Measurements from ENCODE around the gene CTBP2.

Gene CTBP2

DNA sequence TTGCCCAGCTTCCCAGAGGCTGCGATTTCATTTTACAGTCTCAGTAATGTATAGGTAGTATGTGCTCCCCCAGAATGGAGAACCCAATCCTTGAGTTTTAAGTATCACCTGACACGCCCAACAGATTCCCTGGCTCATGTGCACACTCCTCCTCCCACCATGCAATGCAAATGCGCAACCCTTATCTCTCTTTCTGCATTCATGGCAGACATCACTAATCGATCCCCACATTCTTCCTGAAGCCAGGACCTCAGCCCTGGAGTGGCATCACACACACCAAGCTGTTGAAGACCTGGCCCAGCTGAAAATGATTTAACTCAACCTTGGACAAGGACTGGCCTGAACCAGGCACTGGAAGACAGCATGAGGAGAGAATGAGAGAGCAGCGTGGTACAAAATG is 150.0 kb downstream of the CTBP2 start:
- no peak for DNase-seq (ENCODE audit: low read depth in 3 of 3)

DNA sequence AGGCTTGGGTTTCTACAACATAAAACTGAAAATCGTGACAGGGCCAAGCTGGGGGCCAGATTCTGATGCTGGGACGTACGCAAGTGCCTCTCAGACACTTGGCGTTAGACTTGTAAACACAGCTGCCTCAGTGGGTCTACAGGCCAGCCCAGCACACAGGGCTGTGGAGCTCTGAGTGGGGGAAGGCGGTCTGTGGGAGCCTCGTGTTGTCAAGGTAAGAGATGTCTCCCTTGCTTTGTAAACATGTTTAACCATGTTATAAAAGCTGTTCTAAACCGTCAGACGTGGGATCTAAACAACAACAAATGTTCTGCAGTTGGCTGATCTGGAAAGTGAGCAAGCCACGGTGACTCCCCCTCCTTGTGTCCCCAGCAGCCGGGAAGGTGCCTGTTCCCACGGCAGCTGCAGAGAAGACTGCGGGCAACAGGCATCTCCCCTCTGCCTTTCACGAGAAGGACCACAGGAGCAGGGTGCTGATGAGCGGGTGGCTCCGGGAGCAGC is 150.7 kb downstream of the CTBP2 start:
- DNase-seq (ENCODE audit: low read depth in 3 of 3): no peak

DNA sequence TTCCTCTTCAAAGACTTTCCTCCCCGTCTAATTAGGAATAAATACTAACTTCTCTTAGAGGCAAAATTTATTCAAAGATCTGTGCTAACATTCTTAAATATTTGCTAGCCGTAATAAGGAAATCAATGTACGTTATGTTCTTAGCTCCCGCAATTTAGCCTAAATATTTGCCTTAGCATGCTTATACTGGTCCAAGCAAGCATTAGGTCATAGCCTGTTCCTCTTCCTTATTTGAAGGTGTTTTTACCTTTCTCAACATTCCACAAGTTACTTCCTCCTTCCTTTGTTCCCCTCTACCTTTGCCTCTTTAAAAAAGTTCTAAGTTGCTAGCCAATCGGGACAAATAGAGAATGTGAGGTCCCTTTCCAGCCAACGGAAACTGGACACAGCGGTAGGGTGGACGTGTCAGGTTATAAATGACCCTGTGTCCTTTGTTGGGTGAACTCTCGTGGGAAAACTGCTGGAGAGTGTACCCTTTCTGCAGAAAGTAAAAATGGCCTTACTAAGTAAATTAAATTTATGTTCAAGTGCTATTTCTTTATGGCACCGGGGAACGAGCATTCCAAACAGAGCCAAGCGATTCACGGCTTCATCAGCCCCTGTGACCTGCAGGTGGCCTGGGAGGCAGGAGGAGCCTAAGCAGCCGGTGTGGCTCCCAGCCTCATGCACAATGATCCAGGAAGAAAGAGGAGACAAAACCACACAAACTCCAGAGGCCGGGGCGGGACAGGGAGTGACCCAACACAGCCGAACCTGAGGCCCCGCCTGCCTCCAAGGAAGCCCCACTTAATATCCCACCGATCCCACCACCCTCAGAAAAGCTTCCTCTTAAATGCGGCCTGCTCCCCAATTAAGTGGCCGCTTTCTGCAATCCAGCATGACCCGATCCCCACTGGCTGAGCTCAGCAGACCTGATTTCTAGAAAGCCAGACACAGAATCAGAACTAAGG is 151.4 kb downstream of the CTBP2 start:
- no peak for DNase-seq (ENCODE audit: low read depth in 3 of 3)

DNA sequence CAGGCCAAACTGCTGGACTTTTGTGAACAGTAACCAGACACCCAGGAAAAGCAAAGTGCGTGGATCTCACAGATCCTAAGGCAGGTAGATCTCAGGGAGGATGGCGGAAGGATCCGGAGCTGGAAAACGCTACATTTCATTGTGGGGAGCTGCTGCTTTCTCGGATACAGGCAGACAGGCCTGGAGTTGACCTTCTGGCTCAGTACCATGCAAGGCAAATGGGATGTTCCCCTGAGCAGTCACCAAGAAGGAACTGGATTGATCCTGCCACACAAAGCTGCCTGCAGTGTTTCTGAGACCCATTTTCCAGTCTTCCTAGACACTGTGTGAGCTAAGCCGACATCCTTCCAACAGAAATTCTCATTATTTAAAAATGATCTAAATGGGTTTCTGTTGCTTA is 152.9 kb downstream of the CTBP2 start:
- no peak for DNase-seq (ENCODE audit: low read depth in 3 of 3)

DNA sequence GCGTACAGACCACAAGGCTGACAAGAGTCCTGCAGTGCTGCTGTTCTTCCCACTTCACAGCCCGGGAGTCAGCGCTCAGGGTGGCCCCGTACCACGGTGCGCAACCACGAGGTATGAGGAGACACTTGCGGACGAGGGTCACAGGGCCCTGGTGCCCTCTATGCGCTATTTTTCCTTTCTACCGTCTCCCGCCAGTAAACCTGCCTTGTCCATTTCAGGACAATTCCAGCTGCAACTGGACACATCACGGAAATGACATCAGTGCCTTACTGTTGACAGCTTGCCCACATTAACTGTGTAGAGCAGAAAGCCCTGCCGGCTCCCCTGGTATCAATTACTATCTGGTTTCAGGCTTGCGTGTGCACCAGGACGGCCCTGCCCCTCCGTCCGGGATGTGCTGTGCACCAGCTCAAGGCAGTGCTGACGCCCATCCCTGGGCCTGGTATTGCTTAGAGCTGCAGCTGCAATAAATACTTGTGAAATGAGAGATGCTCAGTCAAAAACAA is 153.4 kb downstream of the CTBP2 start:
- no peak for DNase-seq (ENCODE audit: low read depth in 3 of 3)

DNA sequence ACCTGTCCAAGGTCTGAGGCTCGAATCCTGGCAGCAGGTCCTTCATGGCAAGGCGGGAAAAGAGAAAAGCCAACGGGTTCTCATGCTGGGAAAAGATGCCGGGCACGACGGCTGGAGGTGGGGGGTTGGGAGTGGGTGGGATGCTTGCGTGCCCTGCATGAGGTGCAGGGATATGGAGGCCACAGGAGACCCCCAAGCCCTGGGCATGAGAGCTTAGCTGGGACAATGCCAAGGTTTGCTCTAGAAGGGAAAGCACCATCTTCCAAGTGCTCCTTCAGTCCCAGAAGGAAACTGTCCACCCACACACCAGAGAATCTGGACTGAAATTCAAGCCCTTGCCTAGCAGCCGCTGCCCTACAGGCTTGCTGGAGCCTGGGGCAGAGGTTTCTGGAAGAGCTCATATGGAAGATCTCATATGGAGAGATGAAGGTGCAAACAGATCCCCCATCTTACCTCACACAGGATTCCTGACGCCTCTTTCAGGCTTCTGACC is 154.1 kb downstream of the CTBP2 start:
- DNase-seq (ENCODE audit: low read depth in 3 of 3): no peak

DNA sequence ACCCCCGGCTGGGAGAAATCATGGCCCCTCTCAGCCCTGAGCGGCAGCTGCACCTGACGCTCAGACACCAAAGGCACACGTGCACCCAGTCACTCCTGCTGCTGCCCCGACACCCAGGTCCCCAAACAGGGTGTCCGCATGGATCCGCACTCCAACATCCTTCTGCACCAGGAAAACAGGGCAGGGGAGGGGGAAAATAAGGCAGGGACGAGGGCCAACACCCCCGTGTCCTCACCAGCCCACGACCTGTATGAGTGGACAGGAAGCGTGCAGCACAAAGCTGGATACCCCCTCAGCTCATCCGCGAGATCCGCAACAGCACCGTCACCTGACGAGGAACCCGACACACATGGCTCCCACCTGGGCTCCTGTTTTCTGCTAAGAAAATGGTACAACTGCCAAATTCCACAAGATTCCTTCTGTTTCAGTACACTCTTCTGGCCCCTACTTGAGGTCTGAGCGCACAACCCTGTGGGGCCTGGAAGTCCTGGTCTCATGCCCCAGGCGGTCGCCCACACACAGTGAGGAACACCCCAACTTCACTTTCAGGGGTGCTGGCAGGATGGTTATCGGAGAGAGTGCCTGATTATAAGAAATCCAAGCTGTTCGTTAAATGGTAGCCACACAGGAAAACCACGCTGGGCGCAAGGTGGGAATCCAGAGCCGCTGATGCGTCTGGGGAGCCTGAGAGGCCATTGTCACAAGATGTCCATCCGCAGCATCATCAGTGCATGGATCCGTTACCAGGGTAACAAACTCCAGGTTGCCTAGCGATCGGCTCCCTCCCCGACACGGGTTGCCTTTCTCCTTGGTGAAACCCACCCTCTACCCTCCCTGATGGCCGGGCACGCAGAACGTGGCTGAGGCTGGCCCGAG is 154.8 kb downstream of the CTBP2 start:
- DNase-seq (ENCODE audit: low read depth in 3 of 3): no peak

DNA sequence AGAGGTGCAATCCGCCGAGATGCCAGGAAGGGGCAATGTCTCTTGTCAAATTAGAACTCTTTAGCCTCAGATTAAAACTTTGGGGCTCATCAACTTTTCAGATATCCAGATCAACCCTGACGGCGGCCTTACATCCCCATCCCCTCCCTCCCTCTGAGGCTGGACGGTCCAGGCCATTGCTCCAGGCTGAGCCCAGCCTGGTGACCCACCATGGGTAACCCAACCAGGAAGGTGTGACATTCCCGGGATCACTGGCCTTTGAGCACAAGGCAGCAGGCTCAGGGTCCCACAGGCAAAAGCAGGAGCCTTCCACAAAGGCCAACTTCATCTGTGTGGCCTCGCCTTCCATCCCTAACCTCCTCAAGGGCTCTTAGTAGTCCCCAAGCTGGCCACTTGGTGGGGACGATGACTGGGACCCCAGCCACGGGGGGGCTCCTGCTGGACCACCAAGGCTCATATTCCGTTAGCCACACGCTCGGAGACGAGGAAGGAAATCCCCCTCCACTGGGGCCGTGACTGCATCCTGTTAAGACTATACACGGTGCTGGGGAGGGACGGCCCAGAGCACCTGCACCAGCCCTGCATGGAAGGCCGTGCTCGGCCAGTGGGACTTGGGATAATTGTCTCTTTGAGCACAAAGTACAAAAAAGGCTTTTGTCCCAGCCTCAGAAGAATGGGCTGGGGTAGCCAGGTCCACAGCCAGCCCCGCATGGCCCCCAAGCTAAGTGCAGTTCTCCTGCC is 155.6 kb downstream of the CTBP2 start:
- no peak for DNase-seq (ENCODE audit: low read depth in 3 of 3)

DNA sequence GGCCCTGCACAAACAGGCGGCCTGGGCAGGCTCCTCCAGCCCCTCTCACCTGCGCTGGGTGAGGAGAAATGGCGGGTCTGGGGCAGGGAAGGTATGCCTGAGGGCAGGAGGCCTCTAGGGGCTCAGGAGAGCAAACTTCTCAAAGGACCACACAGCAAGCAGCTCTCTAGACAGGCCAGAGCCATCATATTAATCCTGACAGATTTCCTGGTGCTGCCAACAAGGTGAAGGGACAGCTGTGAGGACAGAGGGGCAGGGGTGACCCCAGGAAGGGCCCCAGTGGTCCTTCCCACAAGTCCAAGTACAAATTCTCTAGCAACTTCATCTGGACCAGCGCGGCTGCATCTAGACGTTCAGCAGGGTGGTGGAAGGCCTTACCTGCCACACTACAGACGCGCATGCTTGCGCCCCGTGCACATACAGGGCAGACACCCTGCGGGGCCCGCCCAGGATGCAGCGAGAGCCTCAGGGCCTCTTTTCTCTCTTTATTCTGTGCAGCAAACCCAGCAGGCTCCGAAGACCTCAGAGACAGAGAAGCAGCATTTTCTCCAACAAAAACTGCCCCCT is 156.4 kb downstream of the CTBP2 start:
- no peak for DNase-seq (ENCODE audit: low read depth in 3 of 3)

DNA sequence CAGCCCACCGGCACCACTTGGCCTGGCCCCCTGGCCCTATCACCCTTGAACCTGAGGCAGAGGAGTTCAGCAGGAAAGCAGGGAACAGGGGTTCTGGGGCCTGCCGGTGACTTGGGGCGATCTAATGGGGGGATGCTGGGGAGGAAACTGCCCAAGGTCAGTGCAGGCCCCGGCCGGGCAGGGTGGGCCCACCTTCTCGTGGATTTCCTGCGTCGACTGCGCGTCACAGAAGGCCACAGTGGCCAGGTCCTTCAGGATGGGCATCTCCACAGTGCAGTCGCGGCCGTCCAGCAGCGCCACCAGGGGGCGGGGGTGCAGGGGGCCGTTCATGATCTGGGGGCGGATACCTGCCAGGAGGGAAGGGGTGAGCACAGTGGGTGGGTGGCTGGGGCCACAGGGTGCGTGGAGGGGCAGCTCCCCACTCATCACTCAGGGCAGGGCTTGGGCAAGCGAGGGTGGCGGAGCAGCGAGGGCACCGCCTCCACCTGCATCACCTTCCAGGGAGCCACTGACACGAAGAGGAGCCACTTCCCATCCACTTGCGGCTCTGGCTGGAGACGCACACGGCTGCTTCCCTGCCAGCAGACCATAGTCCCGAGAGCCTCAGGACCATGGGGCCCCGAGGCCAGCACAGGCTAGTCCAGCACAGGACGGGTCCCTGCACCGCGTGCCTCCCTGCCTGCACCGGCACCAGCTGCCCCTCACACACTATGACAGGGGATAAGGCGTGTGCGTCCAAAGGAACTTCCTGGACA is 157.0 kb downstream of the CTBP2 start:
- no peak for DNase-seq (ENCODE audit: low read depth in 3 of 3)

DNA sequence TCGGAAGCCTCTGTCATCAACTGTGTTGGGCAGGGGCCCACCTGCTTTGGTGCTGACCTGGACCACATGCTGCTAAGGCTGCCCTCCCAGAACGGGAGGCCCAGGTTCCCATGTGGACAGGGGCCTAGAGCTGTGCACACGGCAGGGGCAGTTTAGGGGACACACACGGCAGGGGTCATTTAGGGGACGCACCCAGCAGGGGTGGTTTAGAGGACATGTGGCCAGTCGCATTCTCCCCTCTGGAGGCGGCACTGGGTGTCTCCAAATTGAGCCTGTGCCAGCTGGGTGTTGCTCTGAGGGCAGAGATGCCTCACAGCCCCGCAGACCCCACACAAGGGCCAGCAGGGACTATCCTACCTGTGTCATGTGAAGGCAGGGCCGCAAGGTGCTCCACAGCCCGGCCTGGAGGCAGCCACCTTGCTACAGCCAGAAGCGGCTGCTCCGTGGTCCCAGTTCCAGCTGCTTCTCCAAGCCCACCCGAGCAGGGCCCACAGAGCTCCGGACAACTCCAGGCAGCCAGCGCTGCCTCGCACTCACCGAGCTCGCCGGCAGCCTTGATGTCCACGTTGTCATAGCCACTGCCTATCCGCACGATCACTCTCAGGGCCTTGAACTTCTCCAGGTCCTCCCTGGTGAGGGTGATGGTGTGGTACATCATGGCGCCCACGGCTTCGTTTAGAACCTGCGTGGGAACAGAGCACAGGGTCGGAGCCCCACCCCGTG is 157.8 kb downstream of the CTBP2 start:
- DNase-seq (ENCODE audit: low read depth in 3 of 3): no peak

DNA sequence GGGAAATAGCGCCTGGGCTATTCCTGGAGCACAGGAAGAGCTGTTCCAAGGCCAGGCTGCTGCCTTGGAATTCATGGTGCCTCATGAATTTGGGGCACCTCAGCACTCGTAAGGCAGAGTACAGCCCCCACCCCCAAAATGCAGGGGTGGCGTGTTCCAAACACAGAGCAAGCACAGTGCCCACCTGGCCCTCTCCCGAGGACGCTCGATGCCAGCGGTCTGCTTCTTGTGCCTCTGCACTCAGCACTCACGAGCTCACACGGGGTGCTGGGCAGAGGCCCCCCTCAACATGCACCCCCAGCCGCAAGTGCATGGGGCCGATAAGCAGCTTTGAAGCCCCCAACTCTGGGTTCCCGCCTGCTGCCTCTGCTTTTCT is 158.3 kb downstream of the CTBP2 start:
- DNase-seq (ENCODE audit: low read depth in 3 of 3): no peak

DNA sequence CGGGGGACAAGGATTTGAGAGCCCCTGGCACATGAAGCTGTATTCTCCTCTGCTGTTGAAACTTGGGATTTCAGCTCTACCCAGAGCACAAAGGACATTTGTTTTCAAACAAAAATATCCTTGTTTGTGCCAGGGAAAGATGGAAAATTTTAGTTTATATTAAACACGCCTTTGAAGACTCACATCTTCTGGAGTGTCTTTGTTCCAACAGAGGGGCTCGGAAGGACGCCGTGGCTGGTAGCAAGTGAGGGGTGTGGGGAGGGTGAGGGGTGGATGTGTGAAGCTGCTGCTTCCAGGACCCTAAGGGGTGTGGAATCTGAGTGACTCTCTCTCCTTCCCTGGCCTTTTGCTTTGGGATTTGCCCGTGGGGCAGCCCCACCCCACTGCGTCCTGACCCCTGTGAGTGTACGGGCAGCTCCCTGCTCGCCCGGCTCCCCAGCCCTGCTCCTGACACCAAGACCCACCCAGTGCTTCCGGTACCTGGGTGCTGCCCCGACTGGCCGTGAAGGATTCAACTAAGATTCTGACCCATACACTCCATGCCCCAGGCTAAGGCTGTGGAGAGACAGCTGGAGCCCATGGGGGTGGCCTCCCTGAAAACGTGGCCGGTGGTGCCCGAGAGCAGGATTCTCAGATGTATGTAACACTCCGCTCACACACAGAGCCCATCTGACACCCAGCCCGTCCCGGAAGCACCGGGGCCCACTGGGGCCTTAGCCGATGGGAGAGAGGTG is 158.9 kb downstream of the CTBP2 start:
- no peak for DNase-seq (ENCODE audit: low read depth in 3 of 3)

DNA sequence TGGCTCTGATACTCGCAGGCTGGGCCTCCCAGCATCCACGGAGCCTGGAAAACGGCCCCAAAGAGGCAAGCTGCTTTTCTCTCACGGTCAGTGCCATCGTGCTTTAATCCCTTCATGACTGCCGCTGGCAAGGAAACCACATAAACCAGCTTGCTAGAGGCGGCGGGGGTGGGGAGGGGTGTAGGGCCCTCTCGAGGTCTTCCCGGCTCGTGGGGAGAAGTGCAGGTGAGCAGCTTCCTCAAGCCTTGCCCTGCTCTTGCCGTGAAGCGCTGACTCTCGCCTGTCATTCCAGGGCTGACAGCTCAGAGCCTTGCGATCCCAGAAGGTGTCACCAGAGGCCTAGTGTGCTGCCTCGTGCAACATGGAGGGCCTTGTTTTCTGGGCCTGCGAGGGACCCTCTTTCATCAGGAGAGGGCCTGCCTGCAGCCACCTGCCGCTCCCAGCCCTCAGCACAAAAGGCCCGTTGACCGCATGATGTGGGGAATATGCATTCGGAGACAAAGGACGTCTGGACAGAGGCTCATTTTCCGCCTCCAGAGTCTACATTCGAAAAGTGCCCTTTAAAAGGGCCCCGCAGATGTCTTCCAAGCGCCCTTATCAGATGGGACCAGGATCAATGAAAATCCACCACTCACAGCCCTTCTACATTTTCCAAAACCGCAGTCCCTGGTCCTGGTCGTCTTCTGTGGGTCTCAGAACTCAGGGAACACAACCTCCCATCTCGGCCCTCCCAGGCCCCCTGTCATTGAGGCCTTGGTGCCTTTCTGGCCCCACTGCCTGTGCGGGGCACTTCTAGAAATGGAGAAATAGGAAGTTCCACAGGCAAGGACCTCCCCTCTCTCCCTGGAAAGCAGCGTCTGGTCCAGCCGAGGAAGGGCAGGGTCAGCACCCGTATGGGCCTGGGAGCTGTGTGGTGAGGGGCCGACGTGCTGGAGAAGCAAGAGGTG is 159.7 kb downstream of the CTBP2 start:
- DNase-seq (ENCODE audit: low read depth in 3 of 3): no peak

DNA sequence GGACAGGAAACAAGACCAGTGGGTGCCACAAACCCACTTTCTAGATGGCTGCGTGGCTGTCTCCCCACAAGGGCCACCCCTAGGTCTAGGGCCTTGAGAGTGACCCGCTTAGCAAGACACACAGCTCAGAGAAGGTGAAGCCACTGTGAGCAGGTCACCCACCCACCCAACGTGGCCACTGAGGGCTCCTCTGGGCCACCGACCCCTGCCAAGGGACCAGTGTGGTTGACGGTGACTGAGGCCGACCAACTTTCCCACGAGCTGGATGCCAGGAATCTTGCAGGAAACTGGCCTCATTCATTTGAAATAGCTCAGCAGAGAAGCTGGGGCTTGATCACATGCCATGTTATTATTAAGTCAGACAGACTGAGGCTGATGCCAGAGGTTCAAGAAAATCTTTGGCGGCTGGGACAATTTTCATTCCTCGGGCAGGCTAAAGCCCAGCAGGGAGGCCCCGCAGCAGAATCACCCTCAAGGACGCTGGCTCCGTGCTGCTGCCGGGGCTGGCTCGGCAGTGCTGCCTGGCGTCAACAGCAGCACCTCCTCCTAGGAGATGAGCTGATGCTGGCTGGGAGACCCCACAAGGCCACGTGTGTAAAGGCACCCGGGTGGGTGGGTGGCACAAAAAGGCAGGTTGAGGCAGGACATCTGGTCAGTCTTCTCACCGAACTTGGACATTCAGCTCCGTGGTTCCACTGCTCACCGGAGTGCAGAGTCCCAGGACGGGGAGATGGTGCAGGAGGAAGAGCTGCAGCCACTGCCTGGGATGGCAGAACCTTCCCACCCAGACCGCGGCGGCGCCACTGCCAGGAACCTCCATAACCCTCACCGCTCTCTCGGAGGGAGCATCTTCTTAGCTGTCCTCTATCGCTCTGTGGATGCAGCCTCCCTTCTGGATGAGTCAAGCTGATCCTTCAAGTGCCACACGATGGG is 160.7 kb downstream of the CTBP2 start:
- no peak for DNase-seq (ENCODE audit: low read depth in 3 of 3)

DNA sequence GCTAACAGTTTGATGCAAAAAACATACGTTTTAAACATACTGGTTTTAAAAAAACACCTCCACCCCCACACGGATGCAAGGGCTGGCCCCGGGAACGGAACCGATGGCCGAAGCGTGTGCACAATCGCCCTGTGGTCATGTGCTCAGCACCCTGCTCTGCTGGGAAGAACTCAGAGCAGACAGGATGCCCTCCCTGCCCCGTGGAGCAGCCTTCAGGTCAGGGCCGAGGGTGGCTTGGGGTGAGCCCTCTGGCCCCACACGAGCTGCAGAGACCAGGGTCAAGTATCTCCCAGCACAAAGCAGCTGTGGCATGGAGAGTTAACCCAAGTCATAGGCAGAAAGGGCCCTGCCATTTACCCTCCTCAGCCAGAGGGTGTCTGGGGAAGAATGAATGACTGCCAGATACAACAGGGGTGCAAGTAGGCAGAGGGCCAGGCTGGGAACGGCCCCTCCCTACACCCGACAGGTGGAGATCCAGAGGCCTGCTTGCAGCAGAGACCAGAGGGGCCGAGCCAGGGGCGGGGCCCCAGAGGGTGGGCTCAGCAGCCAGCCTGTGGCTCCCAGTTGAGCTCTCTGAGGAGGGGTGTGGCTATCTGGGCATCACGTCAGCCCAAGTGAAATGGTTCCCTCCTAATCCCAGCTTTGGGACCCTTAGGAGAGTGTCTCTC is 161.6 kb downstream of the CTBP2 start:
- DNase-seq (ENCODE audit: low read depth in 3 of 3): no peak
